HG02798 (cell line): ENCODE results near the gene PKNOX2.

ENCODE experiments used
- ATAC-seq: cut with Tn5 transposase; IDR thresholded peaks from one replicate; pipeline ENCODE4 v1.9.1; 2021; ENCODE audit warnings: mild to moderate bottlenecking; ENCODE audit not compliant: unreplicated experiment, poor library complexity

PKNOX2 gene

GRCh38 chr11:125346565-125347260 lies 182.2 kb downstream of the PKNOX2 start:
- ATAC-seq, result no peak

- no peak for ATAC-seq
These were observed 182.7 kb downstream of the PKNOX2 start for GRCh38 chr11:125347261-125347585.

- ATAC-seq, result no peak
These were observed 183.6 kb downstream of the PKNOX2 start for GRCh38 chr11:125348141-125348651.

- ATAC-seq, result peak; percentile 60
These were observed 184.2 kb downstream of the PKNOX2 start for GRCh38 chr11:125348674-125349309.

- ATAC-seq, result no peak
These were observed 185.9 kb downstream of the PKNOX2 start for GRCh38 chr11:125350206-125351032.

GRCh38 chr11:125351033-125351867 lies 186.7 kb downstream of the PKNOX2 start:
- ATAC-seq, result no peak

GRCh38 chr11:125351868-125352250 lies 187.3 kb downstream of the PKNOX2 start:
- no peak for ATAC-seq

GRCh38 chr11:125356797-125357196 lies 192.2 kb downstream of the PKNOX2 start:
- ATAC-seq, result no peak

- no peak for ATAC-seq
These were observed 193.0 kb downstream of the PKNOX2 start for GRCh38 chr11:125357551-125357950.

GRCh38 chr11:125358254-125358840 lies 193.8 kb downstream of the PKNOX2 start:
- no peak for ATAC-seq

GRCh38 chr11:125359130-125359529 lies 194.6 kb downstream of the PKNOX2 start:
- no peak for ATAC-seq

- ATAC-seq, result no peak
These were observed 195.5 kb downstream of the PKNOX2 start for GRCh38 chr11:125360066-125360465.

GRCh38 chr11:125364121-125364826 lies 199.7 kb downstream of the PKNOX2 start:
- ATAC-seq, result no peak

- ATAC-seq, result no peak
These were observed 200.8 kb downstream of the PKNOX2 start for GRCh38 chr11:125365196-125365931.

GRCh38 chr11:125367710-125368109 lies 203.2 kb downstream of the PKNOX2 start:
- no peak for ATAC-seq

- ATAC-seq, result no peak
These were observed 204.2 kb downstream of the PKNOX2 start for GRCh38 chr11:125368757-125369156.

- no peak for ATAC-seq
These were observed 205.3 kb downstream of the PKNOX2 start for GRCh38 chr11:125369808-125370207.

GRCh38 chr11:125370561-125371389 lies 206.2 kb downstream of the PKNOX2 start:
- ATAC-seq, result no peak
